ENCODE data around the gene KIDINS220. TPM values are rescaled to one million over a fixed set of nuclear protein-coding genes. Genes with fewer than 3 reads are reported as not detected.

KIDINS220 gene
- total RNA-seq, 4 donors from 2014 or later, result 65.8 to 78.1 (median 73.6) TPM

DNA sequence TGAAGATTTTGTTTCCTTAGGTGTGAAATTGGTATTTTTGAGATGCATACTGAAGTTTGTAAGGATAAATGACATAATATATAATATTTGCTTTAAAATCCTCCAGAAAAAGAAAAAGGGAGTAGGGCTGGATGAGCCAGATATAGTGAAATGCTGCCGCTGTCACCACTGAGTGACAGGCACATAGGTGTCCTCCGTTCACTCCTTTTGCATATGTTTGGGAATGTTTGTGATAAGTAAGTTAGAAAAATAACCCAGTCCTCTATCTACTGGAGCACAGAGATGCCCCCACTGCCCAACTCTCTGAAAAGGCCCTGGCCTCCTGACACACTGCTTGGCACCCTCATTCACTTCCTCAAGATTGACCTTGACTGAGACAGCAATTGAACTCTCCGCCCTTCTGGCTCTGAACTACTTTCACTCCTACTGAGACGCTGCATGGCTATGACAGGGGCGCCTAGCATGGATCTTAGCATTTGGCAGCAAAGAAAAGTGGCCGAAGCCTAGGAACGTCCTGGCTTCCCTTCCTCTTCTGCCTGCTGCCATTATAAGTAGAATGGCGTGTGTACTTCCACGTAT, 145.5 kb downstream of the KIDINS220 start:
- 88% methylated on average over 9 of the region's 9 CpGs for WGBS
- H3K4me1 ChIP-seq, result peaks cover 7 to 10% (median 8%) of the 10 kb centered on the region in 4 donors
- H3K9me3 ChIP-seq, result no peaks in the 10 kb centered on the region
- TF ChIP-seq EP300 (IDR thresholded peaks at IDR 0.05), result no peak
- no peak for TF ChIP-seq POLR2AphosphoS5 (IDR thresholded peaks at IDR 0.05)
- TF ChIP-seq, protein P1, sequence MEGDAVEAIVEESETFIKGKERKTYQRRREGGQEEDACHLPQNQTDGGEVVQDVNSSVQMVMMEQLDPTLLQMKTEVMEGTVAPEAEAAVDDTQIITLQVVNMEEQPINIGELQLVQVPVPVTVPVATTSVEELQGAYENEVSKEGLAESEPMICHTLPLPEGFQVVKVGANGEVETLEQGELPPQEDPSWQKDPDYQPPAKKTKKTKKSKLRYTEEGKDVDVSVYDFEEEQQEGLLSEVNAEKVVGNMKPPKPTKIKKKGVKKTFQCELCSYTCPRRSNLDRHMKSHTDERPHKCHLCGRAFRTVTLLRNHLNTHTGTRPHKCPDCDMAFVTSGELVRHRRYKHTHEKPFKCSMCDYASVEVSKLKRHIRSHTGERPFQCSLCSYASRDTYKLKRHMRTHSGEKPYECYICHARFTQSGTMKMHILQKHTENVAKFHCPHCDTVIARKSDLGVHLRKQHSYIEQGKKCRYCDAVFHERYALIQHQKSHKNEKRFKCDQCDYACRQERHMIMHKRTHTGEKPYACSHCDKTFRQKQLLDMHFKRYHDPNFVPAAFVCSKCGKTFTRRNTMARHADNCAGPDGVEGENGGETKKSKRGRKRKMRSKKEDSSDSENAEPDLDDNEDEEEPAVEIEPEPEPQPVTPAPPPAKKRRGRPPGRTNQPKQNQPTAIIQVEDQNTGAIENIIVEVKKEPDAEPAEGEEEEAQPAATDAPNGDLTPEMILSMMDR (IDR thresholded peaks at IDR 0.05), result no peak
- DNase-seq (ENCODE audit: extremely low spot score), result no peak
- no peaks in the 10 kb centered on the region for H3K36me3 ChIP-seq
- no peak overlapping the region for H3K27ac ChIP-seq (replicated peaks in 1 of 4)
- intact Hi-C loops (cut with DNase I), result no loop called here
- peaks cover 0 to 10% (median 3%) of the 10 kb centered on the region in 4 donors for H3K27me3 ChIP-seq
- no peak overlapping the region for H3K4me3 ChIP-seq

- no peaks in the 10 kb centered on the region for H3K9me3 ChIP-seq
Observed at GRCh38 chr2:8685697-8686358, 151.6 kb downstream of the KIDINS220 start.

DNA sequence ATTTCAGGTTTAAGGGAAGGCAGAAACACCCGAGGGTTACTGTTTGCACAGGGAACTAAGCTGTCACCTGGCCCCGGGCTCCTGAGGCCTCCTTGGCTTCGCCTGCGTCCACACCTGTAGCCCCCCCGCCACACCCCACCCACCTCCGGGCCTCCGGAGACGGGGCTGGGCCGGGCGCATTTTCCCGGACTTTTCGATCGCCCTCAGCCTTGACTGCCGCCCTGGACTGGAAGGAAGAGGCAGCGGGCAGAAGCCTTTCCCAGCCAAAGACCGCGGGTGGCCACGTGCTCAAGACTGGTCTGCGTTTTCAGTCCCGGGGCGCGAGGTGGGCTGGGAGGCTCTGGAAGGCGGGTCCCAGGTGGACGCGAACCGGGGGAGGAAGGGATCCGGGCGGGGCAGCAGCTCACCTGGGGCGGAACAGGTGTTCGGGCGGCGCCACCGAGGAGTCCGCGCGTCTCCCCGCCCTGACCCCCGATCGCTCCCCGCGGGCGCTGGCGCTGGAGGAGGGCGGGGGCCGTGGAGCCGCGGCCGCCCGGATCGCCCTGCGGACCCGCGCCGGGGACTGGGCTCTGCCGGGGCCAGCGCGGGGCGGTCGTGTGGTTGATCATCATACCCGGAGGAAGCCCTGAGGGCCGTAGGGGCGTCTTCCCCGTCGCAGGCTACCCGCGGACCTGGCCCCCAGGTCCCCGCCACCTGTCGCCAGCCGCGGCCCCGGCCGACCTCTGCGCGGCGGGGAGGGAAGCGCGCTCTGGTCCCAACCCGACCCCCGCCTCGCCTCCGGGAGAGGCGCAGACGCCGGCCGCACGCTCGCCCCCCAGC, 152.3 kb downstream of the KIDINS220 start:
- WGBS, result 2% methylated on average over 37 of the region's 87 CpGs
- peaks cover 10 to 34% (median 31%) of the 10 kb centered on the region in 4 donors for H3K4me1 ChIP-seq
- H3K4me3 ChIP-seq, result peak overlapping the region; percentile 72 to 86 (median 78)
- H3K9me3 ChIP-seq, result no peaks in the 10 kb centered on the region
- H3K36me3 ChIP-seq, result no peaks in the 10 kb centered on the region
- H3K27ac ChIP-seq (replicated peaks in 1 of 4), result peak overlapping the region; percentile 79 to 99 (median 93)
- TF ChIP-seq, protein P1 (IDR thresholded peaks at IDR 0.05), result no peak
- no peak for TF ChIP-seq POLR2AphosphoS5 (IDR thresholded peaks at IDR 0.05)
- TF ChIP-seq POLR2A (IDR thresholded peaks at IDR 0.05; ENCODE audit: low read depth), result no peak
- no peak for TF ChIP-seq EP300 (IDR thresholded peaks at IDR 0.05)
- no peak for DNase-seq (ENCODE audit: extremely low spot score)
- no peaks in the 10 kb centered on the region for H3K27me3 ChIP-seq
- intact Hi-C loops (cut with DNase I), result loop anchor here (5.0 to 10.0 kb wide), 5 partner anchors 98 to 1590 kb away; no protein-coding TSS in a partner anchor

More at GRCh38 chr2:8685697-8686358, 151.6 kb downstream of the KIDINS220 start:
- peak overlapping the region; percentile 72 to 86 (median 78) for H3K4me3 ChIP-seq
- TF ChIP-seq, protein P1 (IDR thresholded peaks at IDR 0.05), result peak; percentile 96 to 100 (median 100)
- TF ChIP-seq POLR2AphosphoS5 (IDR thresholded peaks at IDR 0.05), result no peak
- DNase-seq (ENCODE audit: extremely low spot score), result no peak
- H3K27ac ChIP-seq (replicated peaks in 1 of 4), result peak overlapping the region; percentile 79 to 99 (median 93)
- peaks cover 2 to 27% (median 23%) of the 10 kb centered on the region in 4 donors for H3K4me1 ChIP-seq
- no peaks in the 10 kb centered on the region for H3K27me3 ChIP-seq
- 0% methylated on average over 25 of the region's 50 CpGs for WGBS
- intact Hi-C loops (cut with DNase I), result loop anchor here (2.0 to 10.0 kb wide), 5 partner anchors 691 to 1591 kb away; no protein-coding TSS in a partner anchor
- H3K36me3 ChIP-seq, result no peaks in the 10 kb centered on the region

- Histone ChIP-seq H3K4me3 (peak overlapping the region; percentile 72 to 86 (median 78)), H3K27ac (replicated peaks in 1 of 4) (peak overlapping the region; percentile 79 to 99 (median 93)), H3K9me3 (no peaks in the 10 kb centered on the region), H3K4me1 (peaks cover 14 to 40% (median 37%) of the 10 kb centered on the region in 4 donors), H3K36me3 (no peaks in the 10 kb centered on the region), H3K27me3 (no peaks in the 10 kb centered on the region)
- 27% methylated on average over 3 of the region's 3 CpGs for WGBS
- TF ChIP-seq, protein P1 (IDR thresholded peaks at IDR 0.05), result no peak
- TF ChIP-seq POLR2A (IDR thresholded peaks at IDR 0.05; ENCODE audit: low read depth) (no peak), EP300 (IDR thresholded peaks at IDR 0.05) (no peak), POLR2AphosphoS5 (IDR thresholded peaks at IDR 0.05) (no peak)
- no peak for DNase-seq (ENCODE audit: extremely low spot score)
- intact Hi-C loops (cut with DNase I), result loop anchor here (5.0 to 10.0 kb wide), 4 partner anchors 97 to 1590 kb away; no protein-coding TSS in a partner anchor
Observed at GRCh38 chr2:8684540-8684877, 152.9 kb downstream of the KIDINS220 start.
